Stimulated activated CD4-positive, alpha-beta T cell treated with anti-CD3 and anti-CD28 coated beads, TNF-alpha, amount 100 ng/mL, for 24 hours (primary cell): ENCODE data around the gene FLAD1.
A peak's percentile ranks its signal among the peaks of the same experiment; 100 is the strongest.
"Not testable (repeated sequence)": the region's sequence is repeated elsewhere in the genome, so short reads cannot be mapped to it uniquely, and the experiment has no call there.

Experiments used
- DNase-seq, 3 experiments: peaks; one replicate each; pipeline ENCODE4 v3.0.0-alpha.2; 2020; ENCODE audit warnings: low read depth in 3 of 3

The FLAD1 gene

DNA sequence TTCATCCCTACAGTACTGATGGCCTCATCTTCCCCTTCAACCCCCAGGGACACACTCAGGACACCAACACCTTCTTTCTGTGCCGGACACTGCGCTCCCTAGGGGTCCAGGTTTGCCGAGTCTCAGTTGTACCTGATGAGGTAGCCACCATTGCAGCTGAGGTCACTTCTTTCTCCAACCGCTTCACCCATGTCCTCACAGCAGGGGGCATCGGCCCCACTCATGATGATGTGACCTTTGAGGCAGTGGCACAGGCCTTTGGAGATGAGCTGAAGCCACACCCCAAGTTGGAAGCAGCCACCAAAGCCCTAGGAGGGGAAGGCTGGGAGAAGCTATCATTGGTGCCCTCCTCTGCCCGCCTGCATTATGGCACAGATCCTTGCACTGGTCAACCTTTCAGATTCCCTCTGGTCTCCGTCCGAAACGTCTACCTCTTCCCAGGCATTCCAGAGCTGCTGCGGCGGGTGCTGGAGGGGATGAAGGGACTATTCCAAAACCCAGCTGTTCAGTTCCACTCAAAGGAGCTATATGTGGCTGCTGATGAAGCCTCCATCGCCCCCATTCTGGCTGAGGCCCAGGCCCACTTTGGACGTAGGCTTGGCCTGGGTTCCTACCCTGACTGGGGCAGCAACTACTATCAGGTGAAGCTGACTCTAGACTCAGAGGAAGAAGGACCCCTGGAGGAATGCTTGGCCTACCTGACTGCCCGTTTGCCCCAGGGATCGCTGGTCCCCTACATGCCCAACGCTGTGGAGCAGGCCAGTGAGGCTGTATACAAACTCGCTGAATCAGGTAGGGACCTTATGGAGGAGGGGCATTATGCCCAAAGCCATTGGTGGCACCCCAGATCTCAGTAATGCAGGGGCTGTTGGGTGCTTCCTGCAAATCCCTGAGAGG, 5.2 kb downstream of the FLAD1 start:
- no peak for DNase-seq

DNA sequence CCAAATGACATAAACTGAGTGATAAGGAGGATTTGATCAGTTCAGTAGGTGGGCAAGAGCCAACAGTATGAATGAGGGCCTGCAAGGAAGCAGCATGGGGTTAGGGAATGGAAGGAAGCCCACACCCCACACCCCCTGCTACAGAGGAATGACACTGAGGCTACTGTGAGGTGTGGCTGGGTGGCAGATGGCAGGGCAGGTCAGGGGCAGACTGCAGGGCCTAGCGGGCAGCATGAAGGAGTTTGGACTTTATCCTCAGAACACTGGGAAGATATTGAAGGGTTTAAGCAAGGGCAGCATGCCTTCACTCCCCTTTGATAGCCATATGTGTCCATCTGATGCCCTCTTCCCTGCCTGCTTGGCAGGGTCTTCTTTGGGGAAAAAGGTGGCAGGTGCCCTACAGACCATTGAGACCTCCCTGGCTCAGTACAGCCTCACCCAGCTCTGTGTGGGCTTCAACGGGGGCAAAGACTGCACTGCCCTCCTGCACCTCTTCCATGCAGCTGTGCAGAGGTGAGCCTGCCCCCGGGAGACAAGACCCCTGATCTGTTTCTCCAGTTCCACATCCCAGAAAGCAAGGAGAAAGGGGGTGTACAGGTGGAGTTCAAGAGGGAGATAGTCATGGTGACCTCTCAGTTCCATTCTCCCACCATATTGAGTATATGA, 6.2 kb downstream of the FLAD1 start:
- no peak for DNase-seq

DNA sequence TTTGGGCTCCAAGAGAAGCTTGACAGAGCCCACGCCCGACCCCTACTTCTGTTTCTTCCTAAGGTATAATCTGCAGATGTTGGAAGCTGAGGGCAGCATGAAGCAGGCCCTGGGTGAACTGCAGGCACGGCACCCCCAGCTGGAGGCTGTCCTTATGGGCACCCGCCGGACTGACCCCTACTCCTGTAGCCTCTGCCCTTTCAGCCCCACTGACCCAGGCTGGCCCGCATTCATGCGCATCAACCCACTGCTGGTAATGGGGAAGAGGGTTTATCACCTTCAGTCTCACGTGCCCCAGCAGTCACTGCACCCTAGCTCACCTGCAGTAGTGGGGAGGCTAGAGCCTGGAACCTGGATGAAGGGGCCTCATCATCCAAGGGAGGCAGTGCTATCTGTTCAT, 7.1 kb downstream of the FLAD1 start:
- no peak for DNase-seq

DNA sequence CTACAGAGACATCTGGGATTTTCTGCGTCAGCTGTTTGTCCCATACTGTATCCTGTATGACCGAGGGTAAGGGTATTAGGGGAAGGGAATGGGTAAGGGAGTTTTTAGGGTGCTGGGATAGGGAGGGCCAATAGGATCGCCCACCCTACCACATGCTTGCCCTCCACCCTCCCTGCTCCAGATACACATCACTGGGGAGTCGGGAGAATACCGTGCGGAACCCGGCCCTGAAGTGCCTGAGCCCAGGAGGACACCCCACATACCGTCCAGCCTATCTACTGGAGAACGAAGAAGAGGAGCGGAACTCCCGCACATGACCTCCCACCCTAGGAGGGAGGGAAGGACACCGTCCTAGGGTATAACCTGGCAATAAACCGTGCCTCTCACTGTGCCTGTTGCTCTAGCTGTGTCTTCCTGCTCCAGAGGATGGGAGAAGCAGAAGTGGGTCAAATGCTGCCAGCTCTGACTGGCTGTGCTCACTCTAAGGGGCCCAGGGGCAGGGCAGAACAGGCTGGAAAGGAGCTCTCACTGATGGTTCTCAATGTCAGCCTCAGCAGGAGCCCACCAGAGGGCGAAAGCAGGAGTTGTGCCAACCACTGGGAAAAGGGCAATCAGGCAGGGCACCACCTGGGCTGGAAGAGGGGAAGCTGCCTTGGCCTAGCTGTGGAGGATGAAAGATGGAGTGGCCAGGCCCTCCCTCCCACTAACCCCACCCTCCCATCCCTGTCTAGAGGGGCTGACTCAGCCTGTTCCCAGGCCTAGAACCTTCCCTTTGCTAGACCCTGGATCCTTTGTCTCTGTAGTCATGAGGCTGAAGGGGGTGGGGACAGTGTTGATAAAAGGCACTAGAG, 9.8 kb downstream of the FLAD1 start:
- no peak for DNase-seq

DNA sequence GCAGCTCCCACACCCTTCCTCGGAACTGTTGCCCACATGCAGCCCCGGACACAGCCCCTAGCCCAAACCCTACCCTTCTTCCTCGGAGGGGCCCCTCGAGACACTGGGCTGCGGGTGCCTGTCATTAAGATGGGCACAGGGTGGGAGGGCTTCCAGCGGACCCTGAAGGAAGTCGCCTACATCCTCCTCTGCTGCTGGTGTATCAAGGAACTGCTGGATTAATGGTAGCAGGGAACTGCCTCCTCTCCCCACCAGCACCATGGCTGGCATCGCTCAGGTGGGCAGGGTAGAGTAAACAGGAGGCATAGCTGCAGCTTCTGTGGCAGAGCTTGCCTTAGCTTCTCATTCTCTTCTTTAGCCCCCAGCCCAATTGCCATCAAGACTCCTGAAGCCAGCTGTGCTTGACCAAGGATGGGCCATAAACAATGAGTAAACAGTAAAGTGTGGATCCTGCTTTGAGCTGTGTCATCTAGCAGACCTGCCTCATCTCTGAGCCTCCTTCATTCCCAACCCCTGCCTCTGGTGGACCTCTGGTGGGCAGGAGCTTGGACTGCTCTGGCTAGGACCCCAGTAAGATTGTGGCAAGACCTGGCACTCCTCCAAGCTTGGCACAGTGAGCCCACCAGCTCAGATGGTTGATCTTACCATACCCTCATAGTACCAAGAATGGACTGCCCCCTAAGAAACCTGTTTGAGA, 10.6 kb downstream of the FLAD1 start, which contains the start of gene LENEP:
TSS of gene LENEP (plus strand) at position 15 of the 697 bp plus-strand sequence. CDS start at position 37, 22 bp downstream.
- DNase-seq = no peak

DNA sequence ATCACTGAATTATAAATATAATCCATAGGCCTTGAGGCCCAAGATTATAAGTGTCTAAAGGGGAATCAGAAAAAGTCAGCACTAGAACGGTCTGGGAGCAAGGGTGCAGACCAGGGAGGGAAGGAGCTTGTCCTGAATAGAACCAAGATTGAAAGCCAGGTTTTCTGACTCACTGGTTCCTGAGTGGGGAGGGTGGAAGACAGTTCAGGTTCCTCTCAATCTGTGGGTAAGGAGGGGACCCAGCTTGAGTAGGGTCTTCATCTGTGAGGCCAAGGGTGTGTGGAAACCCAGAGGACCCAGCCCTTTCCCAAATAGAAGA, 11.1 kb downstream of the FLAD1 start:
- DNase-seq = no peak

DNA sequence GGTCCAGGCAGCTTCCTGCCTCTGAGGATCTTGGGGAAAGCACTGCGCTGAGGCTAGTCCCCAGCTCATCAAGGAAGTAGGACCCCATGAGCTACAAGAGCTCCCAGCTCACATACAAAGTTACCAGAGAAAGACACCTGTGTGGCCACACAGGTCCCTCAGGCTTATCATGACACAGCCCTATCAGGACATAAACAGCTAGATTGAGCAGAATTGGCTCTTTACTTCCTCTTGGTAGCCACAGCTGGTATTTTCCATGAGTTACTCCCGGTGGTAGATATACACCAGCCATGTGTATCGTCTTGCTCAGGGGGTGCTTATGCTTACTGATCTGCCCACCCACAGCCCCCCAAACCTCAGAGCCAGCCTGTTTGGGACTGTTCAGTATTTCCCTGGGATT, 11.4 kb downstream of the FLAD1 start:
- DNase-seq = no peak

DNA sequence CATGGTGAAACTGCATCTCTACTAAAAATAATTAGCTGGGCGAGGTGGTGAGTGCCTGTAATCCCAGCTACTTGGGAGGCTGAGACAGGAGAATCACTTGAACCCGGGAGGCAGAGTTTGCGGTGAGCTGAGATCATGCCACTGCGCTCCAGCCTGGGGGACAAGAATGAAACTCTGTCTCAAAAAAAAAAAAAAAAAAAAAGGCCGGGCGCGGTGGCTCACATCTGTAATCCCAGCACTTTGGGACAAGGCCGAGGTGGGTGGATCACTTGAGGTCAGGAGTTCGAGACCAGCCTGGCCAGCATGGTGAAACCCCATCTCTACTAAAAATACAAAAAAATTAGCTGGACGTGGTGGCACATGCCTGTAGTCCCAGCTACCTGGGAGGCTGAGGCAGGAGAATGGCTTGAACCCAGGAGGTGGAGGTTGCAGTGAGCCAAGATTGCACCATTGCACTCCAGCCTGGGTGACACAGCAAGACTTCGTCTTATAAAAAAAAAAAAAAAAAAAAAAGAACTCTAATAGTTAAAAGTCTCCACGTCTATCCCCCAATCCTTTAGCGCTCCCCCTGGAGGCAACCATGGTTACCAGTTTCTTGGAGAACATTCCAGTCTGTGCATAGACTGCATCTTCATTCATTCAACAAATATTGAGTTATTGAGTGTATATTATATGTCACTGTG, 12.3 kb downstream of the FLAD1 start:
- not testable (repeated sequence) for DNase-seq

DNA sequence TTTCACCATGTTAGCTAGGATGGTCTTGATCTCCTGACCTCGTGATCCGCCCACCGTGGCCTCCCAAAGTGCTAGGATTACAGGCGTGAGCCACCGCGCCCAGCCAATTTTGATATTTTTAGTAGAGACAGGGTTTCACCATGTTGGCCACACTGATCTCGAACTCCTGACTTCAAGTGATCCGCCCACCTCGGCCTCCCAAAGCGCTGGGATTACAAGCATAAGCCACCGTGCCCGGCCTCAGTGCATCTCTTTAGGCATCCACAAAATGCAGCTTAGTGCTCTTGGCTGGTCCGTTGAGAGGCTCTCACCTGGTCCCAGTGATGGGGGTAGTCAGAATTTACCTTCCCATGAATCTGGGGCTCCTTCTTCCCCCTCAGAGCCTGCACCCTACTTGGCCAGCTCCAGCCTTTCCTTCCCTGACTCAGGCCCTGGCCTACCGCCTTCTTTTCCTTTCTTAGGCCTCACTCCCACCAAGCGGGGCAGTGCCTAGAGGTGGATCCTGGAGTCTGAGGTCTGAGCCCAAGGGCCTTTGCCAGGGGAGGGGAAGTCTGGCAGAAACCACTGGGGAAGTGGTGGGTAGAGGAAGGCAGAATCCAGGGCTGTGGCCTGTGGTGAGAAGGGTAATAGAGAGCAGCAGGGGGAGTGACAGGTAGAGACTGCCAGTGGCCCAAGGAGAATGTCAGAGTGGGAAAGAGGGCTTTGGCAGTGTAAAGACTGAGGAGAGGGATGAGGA, 14.0 kb downstream of the FLAD1 start:
- no peak for DNase-seq

DNA sequence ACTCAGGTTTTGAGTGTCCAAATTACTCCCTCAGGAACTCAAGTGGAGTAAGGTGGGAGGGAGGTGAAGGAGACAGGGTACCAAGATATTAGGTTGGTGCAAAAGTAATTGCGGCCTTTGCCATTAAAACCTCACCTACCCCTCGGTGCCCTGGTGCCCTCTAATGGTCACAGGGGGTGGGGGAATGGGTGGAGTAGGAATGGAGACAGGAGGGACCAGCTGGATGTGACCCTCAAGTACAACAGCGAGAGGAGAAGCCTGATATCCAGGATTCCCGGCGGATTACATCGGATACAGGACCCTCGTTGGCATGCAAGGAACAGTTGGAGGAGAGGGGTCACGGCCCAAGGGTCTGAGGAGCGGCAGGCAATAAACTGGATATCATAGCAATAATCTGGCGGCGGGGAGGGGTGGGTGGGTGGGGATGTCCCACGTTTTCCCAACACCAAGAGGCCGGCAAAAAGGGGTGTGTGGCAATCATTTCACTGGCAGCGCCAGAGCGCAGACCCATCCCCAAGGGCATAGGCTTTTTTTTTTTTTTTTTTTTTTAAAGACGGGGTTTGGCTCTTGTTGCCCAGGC, 15.1 kb downstream of the FLAD1 start:
- DNase-seq = no peak

DNA sequence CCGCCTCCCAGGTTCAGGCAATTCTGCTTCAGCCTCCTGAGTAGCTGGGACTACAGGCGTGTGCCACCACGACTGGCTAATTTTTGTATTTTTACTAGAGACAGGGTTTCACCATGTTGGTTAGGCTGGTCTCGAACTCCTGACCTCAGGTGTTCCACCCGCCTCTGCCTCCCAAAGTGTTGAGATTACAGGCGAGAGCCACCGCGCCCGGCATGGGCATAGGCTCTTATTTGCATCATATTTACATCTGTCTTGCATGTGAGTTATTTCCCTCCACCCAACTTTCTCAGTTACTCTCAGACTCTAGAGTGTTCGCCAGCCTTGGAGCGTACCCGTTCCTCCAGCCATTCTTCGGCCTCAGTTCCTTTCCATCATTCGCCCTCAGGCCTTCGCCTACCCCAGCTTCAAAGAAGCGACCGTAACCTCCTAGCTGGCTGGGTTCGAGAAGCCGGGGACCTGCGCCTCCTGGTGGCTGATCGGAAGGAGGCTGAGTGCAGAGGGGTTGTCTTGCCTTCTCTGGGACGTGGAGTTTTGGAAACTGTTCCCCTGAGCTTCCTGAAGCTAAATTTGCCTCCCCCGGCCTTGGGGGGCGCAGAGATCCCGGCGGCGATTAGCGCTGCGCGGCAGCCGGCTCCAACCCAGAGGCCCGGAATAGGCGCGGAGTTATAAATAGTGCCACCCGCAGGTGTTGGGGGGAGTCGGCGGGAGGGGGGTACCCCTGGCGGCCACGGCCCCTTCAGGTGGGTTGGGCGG, 15.8 kb downstream of the FLAD1 start:
- peak in 1 of 3 experiments; percentile 82 for DNase-seq

DNA sequence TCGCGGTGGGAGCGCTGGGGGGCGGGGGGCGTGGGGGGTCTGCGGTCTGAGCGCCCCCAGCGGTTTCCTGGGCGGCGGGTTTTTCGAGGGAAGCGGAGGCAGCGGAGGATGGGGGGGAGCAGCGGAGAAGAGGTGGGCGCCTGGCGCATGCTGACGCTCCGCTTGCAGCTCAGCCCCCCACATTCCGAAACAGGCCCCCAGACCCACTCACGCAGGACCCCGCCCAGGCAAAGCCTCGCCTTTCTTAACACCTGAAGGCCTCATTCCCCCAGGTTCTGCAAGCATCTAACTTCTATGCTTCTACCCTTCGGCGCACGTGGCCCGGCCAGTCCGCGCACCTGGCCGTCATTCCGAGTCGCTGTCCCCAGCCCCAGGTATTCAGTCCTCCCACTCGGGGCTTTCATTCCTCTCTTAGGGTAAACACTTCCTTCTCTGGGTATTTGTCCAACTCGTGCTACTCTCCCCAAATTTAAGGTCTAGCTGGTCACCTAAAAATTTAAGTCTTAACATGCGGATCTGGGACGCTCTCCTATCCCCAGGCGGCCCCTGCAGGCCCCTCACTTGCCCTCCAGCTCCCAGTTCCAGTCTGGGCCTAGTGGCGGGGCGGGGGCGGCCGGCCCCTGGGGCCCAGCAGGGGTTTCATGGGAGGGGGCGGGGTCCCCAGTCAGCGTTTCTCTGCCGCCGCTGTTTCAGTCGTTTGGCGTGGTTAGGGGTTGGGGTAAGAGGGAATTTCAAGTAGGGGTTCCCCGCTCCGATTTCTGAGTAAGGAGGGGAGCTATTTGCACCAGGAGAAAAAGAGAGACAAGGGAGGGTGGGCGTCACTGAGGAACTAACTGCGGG, 16.6 kb downstream of the FLAD1 start:
- DNase-seq = peak in 1 of 3 experiments; percentile 81

DNA sequence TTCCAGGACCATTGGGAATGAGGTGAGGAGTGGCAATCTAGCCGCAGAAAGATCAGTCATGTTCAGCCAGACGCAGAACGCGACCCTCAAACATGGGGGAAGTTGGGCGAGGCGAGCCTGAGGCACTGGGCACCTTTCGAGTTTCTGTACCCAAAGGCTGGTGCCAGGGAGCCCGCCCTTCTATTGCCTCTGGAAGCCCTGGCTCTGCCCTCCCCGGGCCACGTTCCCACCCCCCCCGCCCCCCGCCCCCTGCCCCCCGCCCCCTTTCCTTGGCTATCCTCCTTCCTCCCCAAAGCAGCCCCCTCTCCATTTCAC, 17.2 kb downstream of the FLAD1 start:
- DNase-seq = no peak

DNA sequence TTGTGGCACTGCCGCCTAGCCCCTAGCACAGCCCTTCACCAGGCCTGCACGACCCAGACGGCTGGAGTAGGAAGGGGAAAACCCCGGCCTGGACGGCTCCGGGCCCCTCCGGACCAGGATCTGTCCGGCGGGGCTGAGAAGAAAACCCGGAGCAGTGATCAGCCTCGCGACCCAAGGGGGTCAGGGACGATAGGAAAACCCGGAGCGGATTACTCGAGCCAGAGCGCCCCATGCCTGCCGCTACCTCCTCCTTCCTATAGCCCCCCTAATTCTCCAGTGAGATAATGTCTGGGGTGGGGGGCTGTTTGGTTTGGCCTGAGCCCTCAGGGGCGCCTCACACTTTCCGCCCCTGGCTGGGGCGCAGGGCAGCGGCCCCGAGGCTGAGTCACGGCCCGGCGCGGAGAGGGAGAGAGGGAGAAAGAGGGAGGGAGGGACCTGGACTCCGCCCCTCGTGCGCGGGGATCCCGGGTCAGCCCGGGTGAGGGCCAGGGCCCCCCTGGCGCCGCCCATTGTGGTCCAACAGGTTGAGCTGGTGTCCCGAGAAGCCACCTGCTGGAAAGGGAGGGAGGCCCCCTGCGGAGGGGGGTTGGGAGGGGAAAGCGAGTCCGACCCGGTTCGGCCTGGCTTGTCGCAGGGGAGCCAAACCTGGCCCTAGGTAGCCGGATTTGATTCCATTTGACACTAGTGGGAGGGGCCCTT, 17.7 kb downstream of the FLAD1 start:
- DNase-seq = peak in 2 of 3 experiments; percentile 57 to 90

DNA sequence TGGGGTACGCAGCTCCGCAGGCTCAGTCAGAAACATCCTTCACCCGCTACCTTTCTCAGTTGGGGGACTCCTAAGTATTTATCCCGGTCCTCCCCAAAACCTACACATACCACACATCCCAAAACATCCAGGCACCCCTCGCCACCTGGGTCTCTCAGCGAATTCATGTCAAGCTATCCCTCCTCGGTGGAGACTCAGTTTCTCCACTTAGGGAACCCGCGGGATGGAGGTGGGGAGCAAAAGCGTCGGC, 18.2 kb downstream of the FLAD1 start:
- no peak for DNase-seq

DNA sequence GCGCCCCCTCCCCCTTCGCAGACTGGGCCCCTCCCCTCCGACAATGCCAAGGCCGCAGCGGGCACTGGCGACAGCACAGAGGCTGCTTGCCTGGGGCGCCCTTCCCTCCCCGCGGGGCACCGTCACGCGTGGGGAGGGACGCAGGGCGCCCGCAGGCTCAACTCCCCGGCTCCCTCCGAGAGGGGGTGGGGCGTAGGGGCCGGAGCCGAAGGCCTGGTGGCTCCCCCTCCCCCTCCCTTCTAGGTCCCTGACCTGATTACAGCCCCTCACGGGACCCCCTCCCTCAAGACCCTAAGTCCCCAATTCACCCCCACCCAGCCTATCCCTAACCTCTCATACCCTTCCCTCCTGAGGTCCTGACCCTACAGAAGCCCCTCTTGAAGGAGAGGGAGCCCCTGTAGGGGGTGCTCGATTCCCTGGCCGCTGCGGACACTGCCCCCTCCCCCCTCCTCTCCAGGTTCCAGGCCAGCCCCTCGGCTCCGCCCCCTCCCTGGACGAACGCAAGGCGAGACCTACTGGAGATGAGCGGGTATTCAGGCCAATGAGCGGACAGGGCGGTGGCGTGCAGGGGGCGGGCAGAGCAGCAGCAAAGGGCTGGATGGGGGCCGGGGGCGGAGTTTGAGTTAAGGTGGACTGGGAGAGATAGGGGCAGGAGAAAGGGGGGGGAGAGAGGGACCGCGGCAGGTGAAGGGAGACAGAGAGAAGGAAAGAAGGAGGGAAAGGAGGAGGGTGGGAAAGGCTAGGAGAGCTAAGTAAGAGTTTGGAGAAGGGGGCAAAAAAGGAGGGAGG, 18.7 kb downstream of the FLAD1 start:
- peak; percentile 97 to 100 (median 98) for DNase-seq

DNA sequence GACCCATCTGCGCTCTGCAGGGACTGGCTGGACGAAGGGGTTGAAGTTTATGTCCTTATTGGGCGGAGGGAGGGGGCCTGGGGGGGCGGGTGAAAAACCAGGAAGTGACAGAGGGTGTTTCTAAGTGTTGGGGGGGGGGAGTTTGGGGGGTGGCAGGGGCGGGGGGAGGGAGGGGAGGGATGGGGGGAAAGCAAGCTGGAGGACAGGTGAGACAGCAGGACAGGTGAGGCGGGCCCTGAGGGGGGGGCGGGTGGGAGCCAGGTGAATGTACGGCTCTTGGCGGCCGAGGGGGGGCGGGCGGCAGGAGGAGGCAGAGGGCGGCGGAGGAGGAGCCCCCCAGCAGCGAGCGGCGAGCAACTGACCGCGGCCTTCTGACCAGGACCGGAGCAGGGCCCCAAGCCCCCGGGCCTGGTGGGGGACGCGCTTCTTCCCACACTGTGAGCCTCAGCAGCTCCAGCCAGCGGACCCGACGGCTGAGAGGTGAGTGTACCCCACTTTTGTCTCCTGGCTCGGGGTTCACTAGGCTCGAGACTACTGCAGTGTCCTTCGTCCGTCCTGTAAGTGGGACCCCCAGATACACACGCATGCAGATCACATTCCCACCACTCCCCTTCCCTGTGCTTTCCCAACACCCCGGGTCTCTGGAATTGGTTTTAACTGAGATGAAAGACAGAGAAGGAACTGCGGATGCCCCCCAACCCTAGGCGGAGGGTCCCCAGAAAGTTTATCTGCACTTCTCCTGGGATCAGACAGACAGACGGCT, 19.5 kb downstream of the FLAD1 start, which contains the start of gene ZBTB7B:
TSS of gene ZBTB7B (plus strand) at position 339 of the 763 bp plus-strand sequence. CDS start 11,859 bp downstream, outside the sequence.
- DNase-seq = no peak
